Right lobe of liver (tissue), 6 donors: ENCODE data around the gene PSME2. TPM values are rescaled to one million over a fixed set of nuclear protein-coding genes. Genes with fewer than 3 reads are reported as not detected.

Source experiments
- ATAC-seq, 4 donors: fragments of 200-7000 bp; cut with Tn5 transposase; one replicate each; pipeline ENCODE4 v1.9.1; 2020; ENCODE audit warnings: mild to moderate bottlenecking in 4 of 4, moderate library complexity in 4 of 4
- DNase-seq, 3 donors: peaks; one replicate each; pipeline ENCODE4 v3.0.0-alpha.2; 2020
- H3K27ac ChIP-seq, 3 donors: fragments of 200-600 bp; one replicate each; pipeline ENCODE4 v1.8.0; 2022
- H3K27me3 ChIP-seq, 2 donors: fragments of 200-600 bp; one replicate each; pipeline ENCODE4 v1.8.0; 2022
- H3K36me3 ChIP-seq, 4 donors: fragments of 200-600 bp; sonication (generic) in 1 of 4; one replicate each; pipeline versions ENCODE4 v1.5.1 to v1.8.0; 2017 to 2022; ENCODE audit warnings: control low read depth in 1 of 4
- H3K4me1 ChIP-seq, 4 donors: fragments of 200-600 bp; sonication (generic) in 1 of 4; one replicate each; pipeline versions ENCODE4 v1.5.1 to v1.8.0; 2017 to 2022; ENCODE audit warnings: control low read depth in 1 of 4
- H3K4me3 ChIP-seq, 3 donors: fragments of 200-600 bp; one replicate each; pipeline ENCODE4 v1.8.0; 2022
- H3K9me3 ChIP-seq, 4 donors: fragments of 200-600 bp; sonication (generic) in 1 of 4; one replicate each; pipeline versions ENCODE4 v1.5.1 to v1.8.0; 2017 to 2022; ENCODE audit warnings: control low read depth in 1 of 4
- POLR2A ChIP-seq: fragments of 450-650 bp; IDR thresholded peaks from one replicate; pipeline ENCODE4 v1.6.1; 2017; ENCODE audit warnings: antibody characterized with exemption, mild to moderate bottlenecking
- WGBS: methylation state at CpG from one replicate; pipeline ENCODE4 v1.1.6; 2018; ENCODE audit warnings: low coverage, low lambda C conversion rate; ENCODE audit not compliant: insufficient coverage; ENCODE audit errors: missing lambda C conversion rate; 5-methylcytosine and 5-hydroxymethylcytosine counted together
- intact Hi-C, 2 donors: fragments of 100-400 bp; cut with DNase I; formaldehyde crosslinking; loops; one replicate each; pipeline versions ENCODE4 v1.11.2 to v1.14.1; 2022
- total RNA-seq, 6 experiments: library from RNA; depleted of rRNA in 2 of 6; stranded (reverse); fragments of >200 nt in 2 of 6; fragmentation: NEBNext Ultra II Directional in 3 of 6; extraction: Animal tissue kit (Norgen Biotek cat#: 25700) in 3 of 6; gene quantifications; one replicate each; pipeline versions ENCODE4 v1.1.0 to v1.2.4, GENCODE V29; 2016 to 2023
- TF ChIP-seq, protein P1 (sequence below), 4 donors: fragments of 200-600 bp in 3 of 4; fragments of 450-650 bp in 1 of 4; IDR thresholded peaks; one replicate each; pipeline versions ENCODE4 v1.5.1 to v1.8.0; 2016 to 2022; ENCODE audit warnings: antibody characterized with exemption in 4 of 4, mild to moderate bottlenecking in 2 of 4
- donor health status: DM: no; HTN: yes; CAD: no.
- donor health status: DM: no; HTN: no; CAD: no.
- donor health status: DM: no; HTN: no; CAD: no.
- donor health status: DM: no; HTN: yes; CAD: no.
- donor health status: DM: no; HTN: yes; CAD: no.

The PSME2 gene
- total RNA-seq, 6 experiments from 2014 or later = 66.1 to 142 (median 110) TPM

DNA sequence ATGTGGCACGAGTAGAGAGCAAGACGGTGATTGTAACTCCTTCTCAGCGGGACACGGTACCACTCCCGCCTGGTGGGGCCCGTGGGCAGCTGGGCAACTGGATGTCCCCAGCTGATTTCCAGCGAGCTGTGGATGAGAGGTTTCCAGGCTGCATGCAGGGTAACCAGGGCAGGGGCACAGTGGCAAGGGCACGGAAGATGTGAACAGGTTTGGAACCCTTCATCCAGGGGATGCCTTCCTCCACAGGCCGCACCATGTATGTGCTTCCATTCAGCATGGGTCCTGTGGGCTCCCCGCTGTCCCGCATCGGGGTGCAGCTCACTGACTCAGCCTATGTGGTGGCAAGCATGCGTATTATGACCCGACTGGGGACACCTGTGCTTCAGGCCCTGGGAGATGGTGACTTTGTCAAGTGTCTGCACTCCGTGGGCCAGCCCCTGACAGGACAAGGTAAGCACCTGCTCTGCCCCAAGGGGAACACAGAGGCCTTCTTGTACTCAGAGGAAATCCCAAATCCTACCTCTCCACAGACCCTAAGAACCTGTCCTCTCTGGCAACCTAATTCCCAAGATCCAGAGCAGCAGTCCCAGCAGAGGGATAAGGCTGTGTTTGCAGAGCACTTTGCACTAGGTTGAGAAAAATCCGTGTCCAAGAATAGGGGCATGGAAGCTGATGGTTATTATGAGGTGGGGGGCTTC, 48.0 kb downstream of the PSME2 start:
- intact Hi-C loops = loop anchor here in 1 of 2 donors (10.0 kb wide), 1 partner anchor 56 kb away; no protein-coding TSS in a partner anchor
- TF ChIP-seq, protein P1, sequence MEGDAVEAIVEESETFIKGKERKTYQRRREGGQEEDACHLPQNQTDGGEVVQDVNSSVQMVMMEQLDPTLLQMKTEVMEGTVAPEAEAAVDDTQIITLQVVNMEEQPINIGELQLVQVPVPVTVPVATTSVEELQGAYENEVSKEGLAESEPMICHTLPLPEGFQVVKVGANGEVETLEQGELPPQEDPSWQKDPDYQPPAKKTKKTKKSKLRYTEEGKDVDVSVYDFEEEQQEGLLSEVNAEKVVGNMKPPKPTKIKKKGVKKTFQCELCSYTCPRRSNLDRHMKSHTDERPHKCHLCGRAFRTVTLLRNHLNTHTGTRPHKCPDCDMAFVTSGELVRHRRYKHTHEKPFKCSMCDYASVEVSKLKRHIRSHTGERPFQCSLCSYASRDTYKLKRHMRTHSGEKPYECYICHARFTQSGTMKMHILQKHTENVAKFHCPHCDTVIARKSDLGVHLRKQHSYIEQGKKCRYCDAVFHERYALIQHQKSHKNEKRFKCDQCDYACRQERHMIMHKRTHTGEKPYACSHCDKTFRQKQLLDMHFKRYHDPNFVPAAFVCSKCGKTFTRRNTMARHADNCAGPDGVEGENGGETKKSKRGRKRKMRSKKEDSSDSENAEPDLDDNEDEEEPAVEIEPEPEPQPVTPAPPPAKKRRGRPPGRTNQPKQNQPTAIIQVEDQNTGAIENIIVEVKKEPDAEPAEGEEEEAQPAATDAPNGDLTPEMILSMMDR (IDR thresholded peaks at IDR 0.05) = no peak
- no peak for TF ChIP-seq POLR2A
- Histone ChIP-seq H3K36me3 (peaks cover 0 to 60% (median 12%) of the 10 kb centered on the region in 4 donors), H3K4me1 (peaks cover 0 to 82% (median 25%) of the 10 kb centered on the region in 4 donors), H3K27ac (peak overlapping the region in 1 of 3 donors; percentile 39), H3K27me3 (no peaks in the 10 kb centered on the region), H3K9me3 (no peaks in the 10 kb centered on the region), H3K4me3 (no peak overlapping the region)
- no peak for ATAC-seq
- WGBS = 73% methylated on average over 4 of the region's 16 CpGs
- no peak for DNase-seq

DNA sequence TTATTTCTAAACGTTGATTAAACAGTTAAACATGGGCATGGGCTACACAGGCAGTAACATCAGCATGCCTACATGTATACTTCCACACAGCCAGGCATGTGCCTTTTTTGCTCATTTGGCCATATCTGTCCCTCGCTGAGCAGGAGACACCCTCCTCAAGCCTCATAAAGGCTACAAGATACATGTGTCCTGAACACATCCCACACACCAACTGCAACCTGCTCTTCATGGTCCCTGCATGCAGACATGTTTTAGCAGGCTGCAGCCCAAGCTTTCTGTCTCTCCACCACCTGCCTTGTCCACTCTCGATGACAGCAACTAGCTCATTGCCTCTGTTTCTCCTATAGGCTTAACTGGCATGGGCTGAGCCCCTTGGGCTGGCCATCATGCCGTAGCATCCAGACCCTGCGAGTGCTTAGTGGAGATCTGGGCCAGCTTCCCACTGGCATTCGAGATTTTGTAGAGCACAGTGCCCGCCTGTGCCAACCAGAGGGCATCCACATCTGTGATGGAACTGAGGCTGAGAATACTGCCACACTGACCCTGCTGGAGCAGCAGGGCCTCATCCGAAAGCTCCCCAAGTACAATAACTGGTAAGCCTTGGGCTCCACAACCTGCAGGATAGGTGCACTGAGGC, 49.7 kb downstream of the PSME2 start:
- TF ChIP-seq, protein P1 (IDR thresholded peaks at IDR 0.05) = no peak
- no peak for TF ChIP-seq POLR2A
- ATAC-seq (no peak), DNase-seq (no peak)
- H3K36me3 ChIP-seq = peaks cover 0 to 47% (median 9%) of the 10 kb centered on the region in 4 donors
- WGBS = 81% methylated on average over 3 of the region's 8 CpGs
- no peaks in the 10 kb centered on the region for H3K9me3 ChIP-seq
- H3K27ac ChIP-seq = peak overlapping the region in 2 of 3 donors; percentile 52 to 97
- peak overlapping the region in 1 of 3 donors; percentile 98 for H3K4me3 ChIP-seq
- intact Hi-C loops = loop anchor here in 1 of 2 donors (10.0 kb wide), 1 partner anchor 58 kb away; no protein-coding TSS in a partner anchor
- H3K4me1 ChIP-seq = peaks cover 0 to 82% (median 29%) of the 10 kb centered on the region in 4 donors
- no peaks in the 10 kb centered on the region for H3K27me3 ChIP-seq

DNA sequence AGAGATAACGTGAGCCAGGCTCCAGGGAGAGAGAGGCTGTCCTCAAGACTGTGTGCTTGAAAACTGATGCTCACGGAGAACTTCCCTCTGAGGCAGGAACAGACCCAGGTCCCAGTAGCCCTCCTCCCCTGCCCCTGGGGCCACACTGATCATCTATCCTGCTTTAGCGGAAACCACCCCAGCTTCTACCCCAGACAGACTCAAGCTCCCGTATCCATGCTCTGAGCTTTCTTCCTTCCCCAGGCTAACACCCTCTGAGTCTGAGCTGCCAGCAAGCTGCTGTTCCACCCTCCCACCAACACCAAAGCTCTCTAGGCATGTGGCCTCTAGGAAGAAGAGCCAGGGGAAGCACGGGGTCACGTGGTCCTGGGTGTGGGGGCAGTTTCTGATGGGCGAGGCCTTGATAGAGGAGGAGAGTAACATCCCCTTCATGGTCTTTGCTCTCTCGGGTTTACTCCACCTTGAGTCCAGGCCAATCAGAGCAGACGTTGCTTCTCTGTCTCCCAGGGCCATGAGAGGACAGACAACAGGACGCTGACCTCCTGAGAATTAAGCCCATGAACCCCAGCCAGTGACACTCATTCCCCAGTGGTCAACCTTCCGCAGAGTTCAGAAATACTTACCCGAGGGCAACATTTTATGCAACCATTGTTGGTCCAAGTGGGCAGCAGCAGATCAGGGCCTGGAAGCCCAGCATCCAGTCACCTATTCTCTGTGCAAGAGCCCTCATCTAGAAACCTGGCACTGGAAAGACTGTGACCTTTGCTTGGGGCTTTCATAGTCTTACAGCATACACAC, 50.9 kb downstream of the PSME2 start:
- TF ChIP-seq POLR2A = peak; percentile 93
- TF ChIP-seq, protein P1 (IDR thresholded peaks at IDR 0.05) = peak in 1 of 4 donors; percentile 7
- Histone ChIP-seq H3K9me3 (no peaks in the 10 kb centered on the region), H3K4me3 (peak overlapping the region; percentile 77 to 98 (median 90)), H3K27me3 (no peaks in the 10 kb centered on the region), H3K4me1 (peaks cover 0 to 71% (median 29%) of the 10 kb centered on the region in 4 donors), H3K36me3 (peaks cover 0 to 40% (median 9%) of the 10 kb centered on the region in 4 donors), H3K27ac (peak overlapping the region; percentile 89 to 97 (median 94))
- WGBS = 9% methylated on average over 10 of the region's 12 CpGs
- peak; percentile 62 to 76 (median 70) for ATAC-seq
- intact Hi-C loops = loop anchor here in 1 of 2 donors (10.0 kb wide), 1 partner anchor 59 kb away; no protein-coding TSS in a partner anchor
- peak; percentile 89 to 98 (median 97) for DNase-seq

DNA sequence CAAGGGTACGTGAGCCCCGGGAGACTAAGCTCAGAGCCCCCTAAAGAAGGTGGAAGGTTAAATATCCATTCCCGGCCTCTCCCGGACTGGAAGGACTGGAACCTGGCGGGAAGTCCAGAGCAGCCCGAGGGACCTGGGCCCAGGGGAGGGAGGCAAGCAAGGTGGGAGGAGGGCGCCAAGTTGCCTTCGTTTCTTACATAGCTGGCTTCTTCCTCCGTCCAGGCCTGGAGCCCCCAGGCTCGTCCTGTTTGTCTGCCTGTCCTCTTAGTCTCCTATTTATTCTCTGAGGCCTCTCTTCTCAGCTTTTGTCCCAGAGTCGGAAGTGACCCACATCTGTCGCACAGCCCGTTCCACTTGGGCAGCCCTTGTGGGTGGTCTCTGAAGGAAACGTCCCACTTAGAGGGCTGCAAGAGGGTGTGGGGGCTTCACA, 51.6 kb downstream of the PSME2 start:
- ATAC-seq = peak in 1 of 4 donors; percentile 0
- TF ChIP-seq, protein P1 (IDR thresholded peaks at IDR 0.05) = no peak
- TF ChIP-seq POLR2A = no peak
- H3K4me1 ChIP-seq = peaks cover 0 to 65% (median 29%) of the 10 kb centered on the region in 4 donors
- peak overlapping the region; percentile 77 to 98 (median 90) for H3K4me3 ChIP-seq
- no peaks in the 10 kb centered on the region for H3K9me3 ChIP-seq
- intact Hi-C loops = loop anchor here (5.0 to 10.0 kb wide), 2 partner anchors 38 to 60 kb away; no protein-coding TSS in a partner anchor
- peaks cover 0 to 34% (median 7%) of the 10 kb centered on the region in 4 donors for H3K36me3 ChIP-seq
- H3K27me3 ChIP-seq = no peaks in the 10 kb centered on the region
- DNase-seq = no peak
- 0% methylated on average over 10 of the region's 14 CpGs for WGBS
- H3K27ac ChIP-seq = peak overlapping the region; percentile 89 to 97 (median 94)
